ENCODE data around the gene SRSF7. TPM values are rescaled to one million over a fixed set of nuclear protein-coding genes. Genes with fewer than 3 reads are reported as not detected.

Gene SRSF7
- total and polyA plus RNA-seq, 9 of the 15 experiments (the other 6 are each of a cell fraction or from before 2014, with no cell fraction given): 219 to 726 (median 375) TPM

- TF ChIP-seq MGA (IDR thresholded peaks at IDR 0.05) (peak; percentile 13), TCF7 (IDR thresholded peaks at IDR 0.05; ENCODE audit: borderline replicate concordance) (0 out of 2 replicates have a peak, but pooled peaks have one; percentile 10), U2AF1 (optimal IDR thresholded peaks at IDR 0.05; ENCODE audit: low read depth, low read length) (no peak), EP400 (IDR thresholded peaks at IDR 0.05) (no peak), ZNF175 (CRISPR knock-in tag; IDR thresholded peaks at IDR 0.05; ENCODE audit: low read depth) (peak; percentile 69; the same call in 1 of the 2 replicates), MNT (conservative IDR thresholded peaks at IDR 0.05) (peak; percentile 2 to 5; a peak in 3 of 4 replicates), ZNF592 (IDR thresholded peaks at IDR 0.05) (peak; percentile 73), ATF1 (CRISPR knock-in tag; IDR thresholded peaks at IDR 0.05) (no peak), ATF1 (tag; IDR thresholded peaks at IDR 0.05) (0 out of 2 replicates have a peak, but pooled peaks have one; percentile 58)
Measured at GRCh38 chr2:38751596-38752410, 642 bp upstream of the SRSF7 start (continued).

All from K562 (cell line).